ENCODE results near the gene SLC15A1.

GRCh38 chr13:98730441-98730840 lies 22.0 kb downstream of the SLC15A1 start:
- TF ChIP-seq CTCF (conservative IDR thresholded peaks at IDR 0.05) (no peak), ZFX (IDR thresholded peaks at IDR 0.05) (no peak)
